SK-N-DZ (cell line): ENCODE data around the gene NECAB3.
"Not testable (repeated sequence)": the region's sequence is repeated elsewhere in the genome, so short reads cannot be mapped to it uniquely, and the experiment has no call there.

Experiments
- DNase-seq: peaks from one replicate; pipeline ENCODE4 v3.0.0-alpha.2; 2015; ENCODE audit warnings: low spot score

The NECAB3 gene

GRCh38 chr20:33650753-33651561 lies 23.3 kb downstream of the NECAB3 start:
- peak; percentile 30 for DNase-seq

- no peak for DNase-seq
Observed at GRCh38 chr20:33650111-33650752, 24.0 kb downstream of the NECAB3 start.

- DNase-seq, result peak; percentile 90
Observed at GRCh38 chr20:33649201-33649681, 25.0 kb downstream of the NECAB3 start.

- peak; percentile 97 for DNase-seq
Observed at GRCh38 chr20:33648396-33649004, 25.7 kb downstream of the NECAB3 start.

- DNase-seq, result no peak
Observed at GRCh38 chr20:33647603-33648395, 26.4 kb downstream of the NECAB3 start.

GRCh38 chr20:33646959-33647602 lies 27.1 kb downstream of the NECAB3 start:
- not testable (repeated sequence) for DNase-seq

- DNase-seq, result no peak
Observed at GRCh38 chr20:33646191-33646590, 28.0 kb downstream of the NECAB3 start.

- DNase-seq, result no peak
Observed at GRCh38 chr20:33645396-33645795, 28.8 kb downstream of the NECAB3 start.

- DNase-seq, result peak; percentile 47
Observed at GRCh38 chr20:33645072-33645358, 29.2 kb downstream of the NECAB3 start.

GRCh38 chr20:33644313-33645071 lies 29.7 kb downstream of the NECAB3 start:
- no peak for DNase-seq

- DNase-seq, result no peak
Observed at GRCh38 chr20:33640287-33640686, 33.9 kb downstream of the NECAB3 start.

- DNase-seq, result no peak
Observed at GRCh38 chr20:33636776-33637175, 37.5 kb downstream of the NECAB3 start.

GRCh38 chr20:33635341-33635740 lies 38.9 kb downstream of the NECAB3 start:
- no peak for DNase-seq

GRCh38 chr20:33631910-33632309 lies 42.3 kb downstream of the NECAB3 start:
- not testable (repeated sequence) for DNase-seq

- DNase-seq, result no peak
Observed at GRCh38 chr20:33630507-33630906, 43.7 kb downstream of the NECAB3 start.

GRCh38 chr20:33629979-33630378 lies 44.2 kb downstream of the NECAB3 start:
- DNase-seq, result no peak

GRCh38 chr20:33629533-33629932 lies 44.7 kb downstream of the NECAB3 start:
- no peak for DNase-seq

- no peak for DNase-seq
Observed at GRCh38 chr20:33627577-33628216, 46.5 kb downstream of the NECAB3 start.

- no peak for DNase-seq
Observed at GRCh38 chr20:33626190-33626589, 48.0 kb downstream of the NECAB3 start.

GRCh38 chr20:33624399-33624798 lies 49.8 kb downstream of the NECAB3 start:
- DNase-seq, result no peak
